GM10266 (cell line): Measurements from ENCODE around the gene CABP2.

ENCODE experiments used
- DNase-seq: peaks from one replicate; pipeline ENCODE4 v3.0.0; 2012; ENCODE audit errors: extremely low spot score
- TF ChIP-seq, protein P1 (sequence below): IDR thresholded peaks from 2 replicates; pipeline ENCODE4 v1.5.1; 2012; ENCODE audit warnings: mild to moderate bottlenecking, low read depth; ENCODE audit not compliant: control insufficient read depth, insufficient read depth; ENCODE audit errors: missing control alignments

The CABP2 gene

DNA sequence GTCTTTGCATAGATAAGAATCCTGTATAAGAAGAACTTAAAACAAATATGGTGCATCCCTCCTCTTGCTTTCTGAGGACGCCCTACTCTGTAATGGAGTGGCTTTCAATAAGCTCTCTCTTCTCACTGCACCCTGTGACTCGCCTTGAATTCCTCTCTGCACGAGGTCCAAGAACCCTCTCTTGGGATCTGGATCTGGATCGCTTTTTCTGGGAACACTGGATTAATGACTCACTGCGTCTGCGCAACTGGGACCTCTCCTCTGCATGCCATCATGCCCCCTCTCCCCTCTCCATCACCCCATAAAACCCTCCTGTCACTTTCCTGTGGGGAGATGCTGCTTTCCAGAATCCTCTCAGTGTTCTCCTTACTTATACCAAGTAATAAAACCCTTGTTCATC is 15.1 kb upstream of the CABP2 start:
- TF ChIP-seq, protein P1, sequence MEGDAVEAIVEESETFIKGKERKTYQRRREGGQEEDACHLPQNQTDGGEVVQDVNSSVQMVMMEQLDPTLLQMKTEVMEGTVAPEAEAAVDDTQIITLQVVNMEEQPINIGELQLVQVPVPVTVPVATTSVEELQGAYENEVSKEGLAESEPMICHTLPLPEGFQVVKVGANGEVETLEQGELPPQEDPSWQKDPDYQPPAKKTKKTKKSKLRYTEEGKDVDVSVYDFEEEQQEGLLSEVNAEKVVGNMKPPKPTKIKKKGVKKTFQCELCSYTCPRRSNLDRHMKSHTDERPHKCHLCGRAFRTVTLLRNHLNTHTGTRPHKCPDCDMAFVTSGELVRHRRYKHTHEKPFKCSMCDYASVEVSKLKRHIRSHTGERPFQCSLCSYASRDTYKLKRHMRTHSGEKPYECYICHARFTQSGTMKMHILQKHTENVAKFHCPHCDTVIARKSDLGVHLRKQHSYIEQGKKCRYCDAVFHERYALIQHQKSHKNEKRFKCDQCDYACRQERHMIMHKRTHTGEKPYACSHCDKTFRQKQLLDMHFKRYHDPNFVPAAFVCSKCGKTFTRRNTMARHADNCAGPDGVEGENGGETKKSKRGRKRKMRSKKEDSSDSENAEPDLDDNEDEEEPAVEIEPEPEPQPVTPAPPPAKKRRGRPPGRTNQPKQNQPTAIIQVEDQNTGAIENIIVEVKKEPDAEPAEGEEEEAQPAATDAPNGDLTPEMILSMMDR: no peak
- DNase-seq: no peak

DNA sequence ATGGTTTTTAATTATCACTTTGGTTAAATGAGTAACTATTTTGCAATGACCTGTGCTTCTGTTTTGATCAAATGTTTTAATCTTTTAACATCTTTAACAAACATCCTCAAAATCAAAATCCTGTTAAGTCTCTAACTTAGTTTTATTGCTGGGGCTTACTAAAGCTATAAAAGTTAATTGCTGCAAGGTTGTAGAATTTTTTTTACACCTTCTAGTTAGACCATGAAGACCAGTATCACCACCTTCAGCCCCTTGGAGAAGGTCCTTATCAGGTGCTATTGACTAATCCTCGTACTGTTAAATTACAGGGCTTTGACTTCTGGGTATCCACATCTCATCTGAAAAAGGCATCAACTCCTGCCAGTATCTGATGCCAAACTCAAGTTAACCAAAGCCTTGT is 12.3 kb upstream of the CABP2 start:
- no peak for DNase-seq
- TF ChIP-seq, protein P1: no peak

GRCh38 chr11:67534070-67534679 is 10.9 kb upstream of the CABP2 start:
- TF ChIP-seq, protein P1: no peak
- DNase-seq: no peak

- TF ChIP-seq, protein P1: no peak
- no peak for DNase-seq
These were observed 9.6 kb upstream of the CABP2 start for GRCh38 chr11:67532889-67533288.

DNA sequence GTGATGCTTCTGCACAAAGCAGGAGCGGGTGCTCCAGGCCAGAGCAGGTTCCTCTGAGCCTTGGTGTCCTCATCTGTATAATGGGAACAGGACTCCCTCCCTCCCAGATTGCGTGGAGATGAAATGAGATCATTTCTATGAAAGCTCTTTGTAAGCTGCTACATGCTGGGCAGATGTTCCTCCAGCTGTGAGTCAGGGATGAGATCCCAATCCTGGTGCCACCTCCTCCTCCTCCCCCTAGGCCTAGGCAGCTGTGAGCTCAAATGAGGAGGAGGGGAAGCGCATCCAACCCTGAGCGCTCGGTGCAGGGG is 7.0 kb upstream of the CABP2 start:
- TF ChIP-seq, protein P1: no peak
- no peak for DNase-seq

GRCh38 chr11:67528376-67528775 is 5.1 kb upstream of the CABP2 start:
- TF ChIP-seq, protein P1: no peak
- DNase-seq: no peak

- TF ChIP-seq, protein P1: no peak
- DNase-seq: no peak
These were observed 2.2 kb upstream of the CABP2 start for GRCh38 chr11:67525275-67525976.
